Uterus (tissue), 4 donors: ENCODE data around the gene CRACR2A. TPM values are rescaled to one million over a fixed set of nuclear protein-coding genes. Genes with fewer than 3 reads are reported as not detected.
A peak's percentile ranks its signal among the peaks of the same experiment; 100 is the strongest.

Experiments
- DNase-seq, 2 donors: peaks; one replicate each; pipeline ENCODE4 v3.0.0-alpha.2; 2019 to 2020
- H3K27ac ChIP-seq, 2 donors: fragments of 200-600 bp; sonication (generic); 1 replicate in 1 of 2; 2 replicates in 1 of 2; pipeline ENCODE4 v1.5.1; 2016 to 2018
- H3K27me3 ChIP-seq, 2 donors: fragments of 200-600 bp; sonication (generic); one replicate each; pipeline ENCODE4 v1.5.1; 2018 to 2019; ENCODE audit warnings: control low read depth in 1 of 2
- H3K36me3 ChIP-seq, 2 donors: fragments of 200-600 bp; sonication (generic); one replicate each; pipeline ENCODE4 v1.5.1; 2019; ENCODE audit warnings: control low read depth in 1 of 2
- H3K4me1 ChIP-seq, 2 donors: fragments of 200-600 bp; sonication (generic); one replicate each; pipeline ENCODE4 v1.5.1; 2018 to 2019; ENCODE audit warnings: control low read depth in 1 of 2
- H3K4me3 ChIP-seq, 2 donors: fragments of 200-600 bp; sonication (generic); 1 replicate in 1 of 2; 2 replicates in 1 of 2; pipeline ENCODE4 v1.5.1; 2018 to 2019; ENCODE audit warnings: mild to moderate bottlenecking in 1 of 2
- H3K9me3 ChIP-seq, 2 donors: fragments of 200-600 bp; sonication (generic); one replicate each; pipeline ENCODE4 v1.5.1; 2019; ENCODE audit warnings: control low read depth in 1 of 2
- CTCF ChIP-seq, 4 experiments: fragments of 200-600 bp in 2 of 4; fragments of 450-650 bp in 2 of 4; sonication (generic) in 2 of 4; IDR thresholded peaks; one replicate each; pipeline ENCODE4 v1.5.1; 2016 to 2019; ENCODE audit warnings: antibody characterized with exemption in 4 of 4, mild to moderate bottlenecking in 2 of 4, moderate library complexity in 1 of 4
- POLR2A ChIP-seq, 2 donors: fragments of 450-650 bp; IDR thresholded peaks; one replicate each; pipeline ENCODE4 v1.6.1; 2016; ENCODE audit warnings: antibody characterized with exemption in 2 of 2, mild to moderate bottlenecking in 1 of 2, moderate library complexity in 1 of 2
- intact Hi-C: fragments of 100-400 bp; cut with DNase I; formaldehyde crosslinking; loops from one replicate; pipeline ENCODE4 v1.15.1; 2023; ENCODE audit warnings: low total_unique reads
- total RNA-seq, 4 donors: library from RNA; depleted of rRNA in 3 of 4; stranded (reverse); fragments of >200 nt in 3 of 4; gene quantifications; one replicate each; pipeline versions ENCODE4 v1.1.0 to v1.2.4, GENCODE V29; 2014 to 2023
- donor health status: DM: yes; HTN: yes; CAD: no.

CRACR2A gene
- total RNA-seq, 4 donors from 2014 or later = 0.88 to 33.6 (median 3.2) TPM

GRCh38 chr12:3792623-3793288, 39.8 kb upstream of the CRACR2A start:
- no peak for DNase-seq
- no peaks in the 10 kb centered on the region for H3K27me3 ChIP-seq
- TF ChIP-seq CTCF (IDR thresholded peaks at IDR 0.05) (no peak), POLR2A (IDR thresholded peaks at IDR 0.05) (no peak)
- H3K4me1 ChIP-seq = no peaks in the 10 kb centered on the region
- H3K27ac ChIP-seq = no peak overlapping the region
- no peaks in the 10 kb centered on the region for H3K9me3 ChIP-seq
- no peaks in the 10 kb centered on the region for H3K36me3 ChIP-seq
- intact Hi-C loops = no loop called here
- H3K4me3 ChIP-seq = no peak overlapping the region

GRCh38 chr12:3791256-3791874, 38.5 kb upstream of the CRACR2A start:
- H3K9me3 ChIP-seq = no peaks in the 10 kb centered on the region
- H3K4me1 ChIP-seq = no peaks in the 10 kb centered on the region
- no peak for DNase-seq
- no peak overlapping the region for H3K27ac ChIP-seq
- no peaks in the 10 kb centered on the region for H3K36me3 ChIP-seq
- H3K4me3 ChIP-seq = no peak overlapping the region
- no peaks in the 10 kb centered on the region for H3K27me3 ChIP-seq
- TF ChIP-seq CTCF (IDR thresholded peaks at IDR 0.05) (no peak), POLR2A (IDR thresholded peaks at IDR 0.05) (no peak)
- intact Hi-C loops = no loop called here

DNA sequence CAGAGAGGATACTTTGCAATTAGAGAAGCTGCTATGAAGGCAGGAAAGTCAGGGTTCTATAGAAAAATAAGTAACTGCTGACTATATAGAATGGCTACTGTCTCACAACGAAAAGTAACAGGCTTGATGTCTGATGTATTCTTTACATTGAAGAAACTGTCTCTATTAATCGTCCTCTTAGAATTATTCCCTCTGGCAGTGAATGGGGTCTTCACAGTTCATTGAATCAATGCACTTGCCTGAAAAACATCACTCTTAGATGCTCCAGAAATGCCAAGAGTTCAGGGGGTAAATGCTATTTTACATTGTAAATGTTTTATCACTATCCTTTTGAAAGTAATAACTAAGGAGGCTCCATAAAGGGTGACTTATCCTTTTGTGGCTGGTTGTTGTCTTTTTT, 37.7 kb upstream of the CRACR2A start:
- TF ChIP-seq POLR2A (IDR thresholded peaks at IDR 0.05) = no peak
- no peak for TF ChIP-seq CTCF (IDR thresholded peaks at IDR 0.05)
- no peaks in the 10 kb centered on the region for H3K36me3 ChIP-seq
- H3K4me1 ChIP-seq = no peaks in the 10 kb centered on the region
- DNase-seq = no peak
- no peak overlapping the region for H3K27ac ChIP-seq
- intact Hi-C loops = no loop called here
- no peaks in the 10 kb centered on the region for H3K27me3 ChIP-seq
- H3K4me3 ChIP-seq = no peak overlapping the region
- H3K9me3 ChIP-seq = no peaks in the 10 kb centered on the region

DNA sequence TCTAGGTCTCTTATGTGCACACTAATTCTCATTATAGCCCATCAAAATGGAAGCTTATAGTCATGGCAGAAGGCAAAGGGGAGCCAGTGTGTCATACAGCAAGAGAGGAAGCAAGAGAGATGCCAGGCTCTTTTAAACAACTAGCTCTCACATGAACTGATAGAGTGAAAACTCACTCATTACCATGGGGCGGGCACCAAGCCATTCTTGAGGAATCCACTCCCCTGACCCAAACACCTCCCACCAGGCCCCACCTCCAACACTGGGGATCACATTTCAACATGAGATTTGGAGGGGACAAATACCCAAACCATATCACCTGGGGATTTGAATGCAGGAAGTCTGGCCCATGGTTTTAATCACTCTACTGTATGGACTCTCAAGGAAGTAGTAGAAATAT, 36.9 kb upstream of the CRACR2A start:
- DNase-seq = no peak
- intact Hi-C loops = no loop called here
- TF ChIP-seq CTCF (IDR thresholded peaks at IDR 0.05) = no peak
- no peak for TF ChIP-seq POLR2A (IDR thresholded peaks at IDR 0.05)
- no peak overlapping the region for H3K4me3 ChIP-seq
- H3K27me3 ChIP-seq = no peaks in the 10 kb centered on the region
- H3K4me1 ChIP-seq = no peaks in the 10 kb centered on the region
- no peaks in the 10 kb centered on the region for H3K9me3 ChIP-seq
- no peaks in the 10 kb centered on the region for H3K36me3 ChIP-seq
- H3K27ac ChIP-seq = no peak overlapping the region

DNA sequence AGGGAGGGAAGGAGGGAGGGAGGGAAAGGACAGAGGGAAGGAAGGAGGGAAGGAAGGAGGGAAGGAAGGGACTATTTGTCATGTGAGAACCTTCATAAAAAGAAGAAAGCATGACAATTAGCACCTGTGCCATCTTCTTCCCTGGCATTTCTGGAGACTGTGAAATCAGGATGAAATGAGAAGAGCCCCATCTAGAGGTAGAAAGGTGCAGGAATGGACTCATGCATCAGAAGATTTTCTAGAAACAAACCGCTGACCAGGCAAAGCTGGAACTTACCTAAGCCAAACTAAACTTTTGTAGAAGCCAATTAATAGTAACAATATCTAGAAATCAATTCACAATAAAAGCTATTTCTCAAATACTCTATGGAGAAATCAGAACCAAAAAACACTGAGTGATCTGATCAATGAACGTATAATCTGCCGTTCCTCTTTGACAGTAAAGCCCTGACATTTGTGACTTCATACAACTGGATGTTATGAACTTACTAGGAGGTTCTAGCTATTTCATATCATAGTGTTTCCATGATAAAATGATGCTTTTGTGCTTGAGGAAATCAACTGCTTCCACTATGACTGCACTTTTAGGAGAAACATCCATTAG, 24.4 kb upstream of the CRACR2A start:
- TF ChIP-seq CTCF (IDR thresholded peaks at IDR 0.05) = peak; percentile 22 to 66 (median 52)
- TF ChIP-seq POLR2A (IDR thresholded peaks at IDR 0.05) = no peak

More for the DNA sequence above, 24.4 kb upstream of the CRACR2A start:
- DNase-seq = no peak
- H3K27me3 ChIP-seq = no peaks in the 10 kb centered on the region
- H3K27ac ChIP-seq = no peak overlapping the region
- intact Hi-C loops = no loop called here
- H3K4me1 ChIP-seq = no peaks in the 10 kb centered on the region
- no peaks in the 10 kb centered on the region for H3K9me3 ChIP-seq
- H3K4me3 ChIP-seq = no peak overlapping the region
- no peaks in the 10 kb centered on the region for H3K36me3 ChIP-seq
